Upper lobe of left lung (tissue), 6 donors: Measurements from ENCODE around the gene GABBR2. TPM values are rescaled to one million over a fixed set of nuclear protein-coding genes. Genes with fewer than 3 reads are reported as not detected.

ENCODE experiments used
- ATAC-seq, 2 donors: fragments of 200-7000 bp; cut with Tn5 transposase; one replicate each; pipeline ENCODE4 v1.9.1; 2022; ENCODE audit warnings: mild to moderate bottlenecking in 2 of 2, moderate library complexity in 2 of 2; ENCODE audit not compliant: low FRiP score in 2 of 2
- DNase-seq, 2 donors: peaks; one replicate each; pipeline ENCODE4 v3.0.0-alpha.2; 2019 to 2020
- H3K27ac ChIP-seq, 4 donors: fragments of 200-600 bp; sonication (generic); one replicate each; pipeline ENCODE4 v1.5.1; 2016 to 2019
- H3K27me3 ChIP-seq, 4 donors: fragments of 200-600 bp; sonication (generic); one replicate each; pipeline ENCODE4 v1.5.1; 2017 to 2019
- H3K36me3 ChIP-seq, 4 donors: fragments of 200-600 bp; sonication (generic); one replicate each; pipeline ENCODE4 v1.5.1; 2016 to 2019
- H3K4me1 ChIP-seq, 4 donors: fragments of 200-600 bp; sonication (generic); one replicate each; pipeline ENCODE4 v1.5.1; 2018 to 2019
- H3K4me3 ChIP-seq, 4 donors: fragments of 200-600 bp; sonication (generic); one replicate each; pipeline ENCODE4 v1.5.1; 2017 to 2019; ENCODE audit warnings: mild to moderate bottlenecking in 2 of 4, moderate library complexity in 1 of 4
- H3K9me3 ChIP-seq, 4 donors: fragments of 200-600 bp; sonication (generic); one replicate each; pipeline ENCODE4 v1.5.1; 2018 to 2019
- CTCF ChIP-seq, 6 experiments: fragments of 450-650 bp in 4 of 6; fragments of 200-600 bp in 2 of 6; sonication (generic) in 2 of 6; IDR thresholded peaks; one replicate each; pipeline ENCODE4 v1.5.1; 2016 to 2019; ENCODE audit warnings: antibody characterized with exemption in 6 of 6
- EP300 ChIP-seq, 4 donors: sonication (generic); formaldehyde crosslinking; IDR thresholded peaks; one replicate each; pipeline ENCODE4 v1.5.1; 2017; ENCODE audit warnings: antibody characterized with exemption in 4 of 4, control low read depth in 2 of 4
- POLR2A ChIP-seq, 4 donors: fragments of 450-650 bp; IDR thresholded peaks; one replicate each; pipeline ENCODE4 v1.5.1; 2016 to 2017; ENCODE audit warnings: antibody characterized with exemption in 4 of 4, mild to moderate bottlenecking in 2 of 4
- POLR2AphosphoS5 ChIP-seq, 2 donors: sonication (generic); formaldehyde crosslinking; IDR thresholded peaks; one replicate each; pipeline ENCODE4 v1.5.1; 2017; ENCODE audit warnings: antibody characterized with exemption in 2 of 2
- WGBS, 2 donors: methylation state at CpG; one replicate each; pipeline ENCODE4 v1.1.5; 2017 to 2018; 5-methylcytosine and 5-hydroxymethylcytosine counted together
- total RNA-seq, 6 donors: library from RNA; depleted of rRNA in 4 of 6; stranded (reverse); fragments of >200 nt in 4 of 6; gene quantifications; one replicate each; pipeline versions ENCODE4 v1.1.0 to v1.2.1, GENCODE V29; 2016 to 2021
- donor health status: DM: no; HTN: no; CAD: no; lungs with moderate emphysema.
- donor health status: DM: no; HTN: yes; CAD: no; lungs with severe emphysema.

Gene GABBR2
- total RNA-seq, 6 donors from 2014 or later: 0.15 to 1.00 (median 0.81) TPM; not detected in 1

- no peak for TF ChIP-seq EP300 (IDR thresholded peaks at IDR 0.05)
- Histone ChIP-seq H3K4me1 (no peaks in the 10 kb centered on the region), H3K27ac (no peak overlapping the region), H3K27me3 (no peaks in the 10 kb centered on the region), H3K9me3 (no peaks in the 10 kb centered on the region), H3K4me3 (no peak overlapping the region), H3K36me3 (no peaks in the 10 kb centered on the region)
- ATAC-seq (no peak), DNase-seq (no peak)
Measured at GRCh38 chr9:98559561-98559960, 149.2 kb downstream of the GABBR2 start.

GRCh38 chr9:98558575-98558974 lies 150.2 kb downstream of the GABBR2 start:
- no peaks in the 10 kb centered on the region for H3K36me3 ChIP-seq
- TF ChIP-seq EP300 (IDR thresholded peaks at IDR 0.05) (no peak), POLR2A (IDR thresholded peaks at IDR 0.05) (no peak), POLR2AphosphoS5 (IDR thresholded peaks at IDR 0.05) (no peak), CTCF (IDR thresholded peaks at IDR 0.05) (no peak)
- no peaks in the 10 kb centered on the region for H3K4me1 ChIP-seq
- ATAC-seq: no peak
- H3K9me3 ChIP-seq: no peaks in the 10 kb centered on the region
- no peak overlapping the region for H3K27ac ChIP-seq
- DNase-seq: no peak
- no peak overlapping the region for H3K4me3 ChIP-seq
- no peaks in the 10 kb centered on the region for H3K27me3 ChIP-seq
- WGBS, 2 donors: 69 to 71% methylated on average over 3 of the region's 3 CpGs

- TF ChIP-seq POLR2AphosphoS5 (IDR thresholded peaks at IDR 0.05) (no peak), POLR2A (IDR thresholded peaks at IDR 0.05) (no peak), EP300 (IDR thresholded peaks at IDR 0.05) (no peak), CTCF (IDR thresholded peaks at IDR 0.05) (no peak)
- H3K4me3 ChIP-seq: no peak overlapping the region
- no peaks in the 10 kb centered on the region for H3K27me3 ChIP-seq
- H3K4me1 ChIP-seq: no peaks in the 10 kb centered on the region
- H3K9me3 ChIP-seq: no peaks in the 10 kb centered on the region
- DNase-seq (peak in 1 of 2 donors; percentile 25), ATAC-seq (no peak)
- H3K36me3 ChIP-seq: no peaks in the 10 kb centered on the region
- 88 to 89% methylated on average over 8 to 12 of the region's 12 CpGs for WGBS, 2 donors
- no peak overlapping the region for H3K27ac ChIP-seq
Measured at GRCh38 chr9:98556511-98556910, 152.2 kb downstream of the GABBR2 start.

GRCh38 chr9:98555651-98556465 lies 152.9 kb downstream of the GABBR2 start:
- no peaks in the 10 kb centered on the region for H3K27me3 ChIP-seq
- no peak overlapping the region for H3K27ac ChIP-seq
- ATAC-seq (no peak), DNase-seq (no peak)
- no peak overlapping the region for H3K4me3 ChIP-seq
- 85 to 93% methylated on average over 6 to 10 of the region's 10 CpGs for whole genome bisulfite sequencing, 2 donors
- TF ChIP-seq POLR2A (IDR thresholded peaks at IDR 0.05) (no peak), CTCF (IDR thresholded peaks at IDR 0.05) (no peak), POLR2AphosphoS5 (IDR thresholded peaks at IDR 0.05) (no peak), EP300 (IDR thresholded peaks at IDR 0.05) (no peak)
- H3K4me1 ChIP-seq: no peaks in the 10 kb centered on the region
- no peaks in the 10 kb centered on the region for H3K36me3 ChIP-seq
- H3K9me3 ChIP-seq: no peaks in the 10 kb centered on the region

- TF ChIP-seq EP300 (IDR thresholded peaks at IDR 0.05): no peak
- no peak for TF ChIP-seq POLR2AphosphoS5 (IDR thresholded peaks at IDR 0.05)
- TF ChIP-seq CTCF (IDR thresholded peaks at IDR 0.05): no peak
- no peak for TF ChIP-seq POLR2A (IDR thresholded peaks at IDR 0.05)
- Histone ChIP-seq H3K36me3 (no peaks in the 10 kb centered on the region), H3K4me1 (no peaks in the 10 kb centered on the region), H3K27me3 (no peaks in the 10 kb centered on the region), H3K4me3 (no peak overlapping the region), H3K27ac (no peak overlapping the region), H3K9me3 (no peaks in the 10 kb centered on the region)
- ATAC-seq (no peak), DNase-seq (no peak)
- 88 to 91% methylated on average over 5 of the region's 5 CpGs for WGBS, 2 donors
Measured at GRCh38 chr9:98554752-98555151, 154.0 kb downstream of the GABBR2 start.
